ENCODE data around the gene YPEL3.

YPEL3 gene

DNA sequence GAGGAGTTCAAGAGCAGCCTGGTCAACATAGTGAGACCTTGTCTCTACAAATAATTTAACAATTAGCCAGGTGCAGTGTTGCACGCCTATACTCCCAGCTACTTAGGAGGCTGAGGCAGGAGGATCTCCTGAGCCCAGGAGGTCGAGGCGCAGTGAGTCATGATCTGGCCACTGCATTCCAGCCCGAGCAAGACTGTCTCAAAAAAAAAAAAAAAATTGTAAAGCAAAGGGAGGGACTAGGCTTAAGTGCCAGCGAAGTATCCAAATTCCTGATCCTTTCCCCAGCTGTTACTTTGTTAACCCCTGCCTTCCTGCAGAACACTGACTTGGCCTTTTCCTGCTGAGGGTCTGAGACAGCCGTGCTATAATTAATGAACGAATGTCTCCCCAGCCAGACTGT, 14.6 kb upstream of the YPEL3 start:
- Histone ChIP-seq H3K9me3 (ENCODE audit: severe bottlenecking) (no peaks in the 10 kb centered on the region), H3K27ac (no peak overlapping the region), H3K4me3 (ENCODE audit: low read depth, low read length) (no peak overlapping the region), H3K36me3 (peaks cover 19% of the 10 kb centered on the region), H3K27me3 (ENCODE audit: insufficient read depth, low read depth, severe bottlenecking) (no peaks in the 10 kb centered on the region)
- TF ChIP-seq, protein P1, sequence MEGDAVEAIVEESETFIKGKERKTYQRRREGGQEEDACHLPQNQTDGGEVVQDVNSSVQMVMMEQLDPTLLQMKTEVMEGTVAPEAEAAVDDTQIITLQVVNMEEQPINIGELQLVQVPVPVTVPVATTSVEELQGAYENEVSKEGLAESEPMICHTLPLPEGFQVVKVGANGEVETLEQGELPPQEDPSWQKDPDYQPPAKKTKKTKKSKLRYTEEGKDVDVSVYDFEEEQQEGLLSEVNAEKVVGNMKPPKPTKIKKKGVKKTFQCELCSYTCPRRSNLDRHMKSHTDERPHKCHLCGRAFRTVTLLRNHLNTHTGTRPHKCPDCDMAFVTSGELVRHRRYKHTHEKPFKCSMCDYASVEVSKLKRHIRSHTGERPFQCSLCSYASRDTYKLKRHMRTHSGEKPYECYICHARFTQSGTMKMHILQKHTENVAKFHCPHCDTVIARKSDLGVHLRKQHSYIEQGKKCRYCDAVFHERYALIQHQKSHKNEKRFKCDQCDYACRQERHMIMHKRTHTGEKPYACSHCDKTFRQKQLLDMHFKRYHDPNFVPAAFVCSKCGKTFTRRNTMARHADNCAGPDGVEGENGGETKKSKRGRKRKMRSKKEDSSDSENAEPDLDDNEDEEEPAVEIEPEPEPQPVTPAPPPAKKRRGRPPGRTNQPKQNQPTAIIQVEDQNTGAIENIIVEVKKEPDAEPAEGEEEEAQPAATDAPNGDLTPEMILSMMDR (IDR thresholded peaks at IDR 0.05; ENCODE audit: low read depth, low read length) = no peak
- no peak for DNase-seq

DNA sequence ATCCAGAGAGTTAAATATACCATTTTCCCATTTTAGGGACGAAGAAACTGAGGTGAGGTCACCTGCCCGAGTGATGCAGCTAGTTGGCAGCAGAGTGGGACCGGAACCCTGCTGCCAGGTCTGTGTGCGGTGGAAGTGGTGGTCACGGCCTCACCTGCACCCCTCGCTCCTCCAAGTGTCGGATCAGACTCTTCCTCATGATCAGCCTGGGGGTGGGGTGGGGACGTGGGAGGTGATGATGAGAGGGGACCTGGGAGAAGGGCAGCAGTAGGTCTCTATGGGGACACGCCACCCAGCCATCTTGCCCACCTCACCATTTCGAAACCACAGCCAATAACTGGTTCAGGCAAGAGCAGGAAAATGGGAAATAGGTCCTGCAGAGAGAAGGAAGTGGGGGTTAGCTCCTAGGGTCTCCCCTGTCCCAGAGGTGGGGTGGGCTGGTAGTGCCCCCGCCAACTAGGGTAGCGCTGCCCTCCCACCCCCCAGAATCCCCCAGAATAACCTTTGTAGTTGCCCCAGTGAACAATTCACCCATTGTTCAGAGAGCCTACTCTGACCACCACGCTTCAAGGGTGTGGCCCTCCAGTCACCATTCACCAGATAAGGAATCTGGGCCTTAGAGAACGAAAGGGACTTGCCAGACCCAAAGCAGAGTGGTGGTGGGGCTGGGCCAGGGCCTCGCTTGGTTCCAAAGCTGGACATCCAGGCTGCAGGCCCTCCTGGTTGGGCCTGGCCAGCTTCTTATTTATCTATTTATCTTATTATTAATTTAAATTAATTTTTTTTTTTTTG, 12.2 kb upstream of the YPEL3 start:
- DNase-seq = no peak
- H3K36me3 ChIP-seq = peaks cover 15% of the 10 kb centered on the region
- H3K9me3 ChIP-seq (ENCODE audit: severe bottlenecking) = no peaks in the 10 kb centered on the region
- TF ChIP-seq, protein P1 (IDR thresholded peaks at IDR 0.05; ENCODE audit: low read depth, low read length) = no peak
- H3K27ac ChIP-seq = no peak overlapping the region
- no peaks in the 10 kb centered on the region for H3K27me3 ChIP-seq (ENCODE audit: insufficient read depth, low read depth, severe bottlenecking)
- H3K4me3 ChIP-seq (ENCODE audit: low read depth, low read length) = no peak overlapping the region

DNA sequence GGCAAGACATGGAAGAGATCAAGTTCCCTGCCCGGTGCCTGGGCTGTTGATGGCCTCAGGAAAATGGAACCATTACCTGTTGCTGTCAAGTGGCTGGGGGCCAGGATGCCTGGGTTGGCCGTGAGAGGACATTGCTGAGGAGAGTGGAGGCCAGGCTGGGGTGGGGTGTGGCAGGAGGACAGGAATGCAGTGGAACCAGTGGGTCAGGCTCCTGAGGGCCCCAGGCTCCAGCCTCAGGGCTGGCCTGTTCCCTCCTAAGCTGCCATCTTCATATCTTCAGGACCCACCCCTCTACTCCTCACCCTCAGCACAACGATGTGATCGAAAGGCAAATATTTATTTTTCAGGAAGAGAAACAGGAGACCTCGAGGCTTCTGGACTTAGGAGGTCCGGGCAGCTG, 8.5 kb upstream of the YPEL3 start:
- H3K36me3 ChIP-seq = peaks cover 7% of the 10 kb centered on the region
- no peak overlapping the region for H3K4me3 ChIP-seq (ENCODE audit: low read depth, low read length)
- no peaks in the 10 kb centered on the region for H3K9me3 ChIP-seq (ENCODE audit: severe bottlenecking)
- no peak for DNase-seq
- H3K27ac ChIP-seq = no peak overlapping the region
- no peaks in the 10 kb centered on the region for H3K27me3 ChIP-seq (ENCODE audit: insufficient read depth, low read depth, severe bottlenecking)
- TF ChIP-seq, protein P1 (IDR thresholded peaks at IDR 0.05; ENCODE audit: low read depth, low read length) = no peak

DNA sequence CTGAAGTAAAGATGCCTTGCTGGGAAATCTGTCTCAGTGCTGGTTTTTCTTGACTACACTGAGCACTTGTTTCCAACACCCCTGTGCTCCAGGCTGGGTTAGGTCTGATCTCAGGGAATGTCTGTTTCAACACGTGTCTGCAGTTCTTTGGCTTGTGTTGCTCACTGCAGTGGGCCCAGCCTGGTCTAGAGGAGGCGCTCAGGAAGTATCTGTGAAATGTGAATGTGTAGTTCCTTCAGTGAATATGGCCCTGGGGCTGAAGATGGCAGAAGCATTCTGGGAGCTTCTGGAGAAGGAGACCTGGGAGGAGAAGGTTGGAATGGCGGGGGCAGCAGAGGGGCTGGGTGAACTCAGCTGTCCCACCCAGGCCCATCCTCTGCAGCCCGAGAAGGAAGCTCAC, 8.1 kb upstream of the YPEL3 start:
- no peak overlapping the region for H3K4me3 ChIP-seq (ENCODE audit: low read depth, low read length)
- no peaks in the 10 kb centered on the region for H3K27me3 ChIP-seq (ENCODE audit: insufficient read depth, low read depth, severe bottlenecking)
- no peak overlapping the region for H3K27ac ChIP-seq
- TF ChIP-seq, protein P1 (IDR thresholded peaks at IDR 0.05; ENCODE audit: low read depth, low read length) = no peak
- H3K9me3 ChIP-seq (ENCODE audit: severe bottlenecking) = no peaks in the 10 kb centered on the region
- DNase-seq = no peak
- H3K36me3 ChIP-seq = peaks cover 7% of the 10 kb centered on the region

DNA sequence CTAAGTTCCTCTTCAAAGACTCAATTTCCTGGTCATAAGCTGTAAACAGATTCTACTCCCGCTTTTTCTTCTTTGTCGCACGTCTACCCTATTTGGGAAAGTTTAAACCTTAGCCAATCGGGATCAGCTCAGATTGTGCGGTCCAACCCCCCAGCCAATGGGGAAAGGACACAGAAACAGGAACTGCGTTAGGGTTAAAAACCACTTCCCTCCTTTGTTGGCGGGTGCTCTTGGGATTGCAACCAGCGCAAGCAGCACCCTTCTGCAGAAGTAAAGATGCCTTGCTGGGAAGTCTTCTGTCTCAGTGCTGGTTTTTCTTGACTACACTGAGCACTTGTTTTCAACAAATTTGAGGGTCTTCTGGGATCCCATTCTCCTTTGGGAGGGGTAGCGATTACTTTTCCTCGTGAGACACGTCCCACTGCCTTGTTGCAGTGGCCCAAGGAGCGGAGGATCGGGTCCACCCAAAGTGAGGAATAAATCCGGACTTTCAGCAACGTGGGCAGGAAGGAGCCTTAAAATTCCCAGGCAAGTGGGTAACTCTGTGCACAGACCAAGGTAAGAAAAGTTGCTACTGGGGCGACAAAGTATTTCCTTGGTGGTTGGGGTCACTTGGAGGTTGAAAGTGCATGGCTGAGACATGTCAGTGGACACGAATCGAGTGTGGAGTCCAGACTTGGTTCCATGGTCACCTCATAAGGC, 1.0 kb upstream of the YPEL3 start:
- peaks cover 22% of the 10 kb centered on the region for H3K36me3 ChIP-seq
- no peaks in the 10 kb centered on the region for H3K27me3 ChIP-seq (ENCODE audit: insufficient read depth, low read depth, severe bottlenecking)
- no peak for DNase-seq
- peaks cover 18% of the 10 kb centered on the region for H3K9me3 ChIP-seq (ENCODE audit: severe bottlenecking)
- peak overlapping the region; percentile 86 for H3K27ac ChIP-seq
- TF ChIP-seq, protein P1 (IDR thresholded peaks at IDR 0.05; ENCODE audit: low read depth, low read length) = no peak
- H3K4me3 ChIP-seq (ENCODE audit: low read depth, low read length) = no peak overlapping the region

Measured in WERI-Rb-1 (cell line).